Measurements from ENCODE around the gene GPT2. TPM values are rescaled to one million over a fixed set of nuclear protein-coding genes. Genes with fewer than 3 reads are reported as not detected.

Gene GPT2
- 8.1 to 11.5 TPM (median 10.7 TPM) in 5 replicates for total RNA-seq (2022; extraction: Qiagen RNA extraction)

DNA sequence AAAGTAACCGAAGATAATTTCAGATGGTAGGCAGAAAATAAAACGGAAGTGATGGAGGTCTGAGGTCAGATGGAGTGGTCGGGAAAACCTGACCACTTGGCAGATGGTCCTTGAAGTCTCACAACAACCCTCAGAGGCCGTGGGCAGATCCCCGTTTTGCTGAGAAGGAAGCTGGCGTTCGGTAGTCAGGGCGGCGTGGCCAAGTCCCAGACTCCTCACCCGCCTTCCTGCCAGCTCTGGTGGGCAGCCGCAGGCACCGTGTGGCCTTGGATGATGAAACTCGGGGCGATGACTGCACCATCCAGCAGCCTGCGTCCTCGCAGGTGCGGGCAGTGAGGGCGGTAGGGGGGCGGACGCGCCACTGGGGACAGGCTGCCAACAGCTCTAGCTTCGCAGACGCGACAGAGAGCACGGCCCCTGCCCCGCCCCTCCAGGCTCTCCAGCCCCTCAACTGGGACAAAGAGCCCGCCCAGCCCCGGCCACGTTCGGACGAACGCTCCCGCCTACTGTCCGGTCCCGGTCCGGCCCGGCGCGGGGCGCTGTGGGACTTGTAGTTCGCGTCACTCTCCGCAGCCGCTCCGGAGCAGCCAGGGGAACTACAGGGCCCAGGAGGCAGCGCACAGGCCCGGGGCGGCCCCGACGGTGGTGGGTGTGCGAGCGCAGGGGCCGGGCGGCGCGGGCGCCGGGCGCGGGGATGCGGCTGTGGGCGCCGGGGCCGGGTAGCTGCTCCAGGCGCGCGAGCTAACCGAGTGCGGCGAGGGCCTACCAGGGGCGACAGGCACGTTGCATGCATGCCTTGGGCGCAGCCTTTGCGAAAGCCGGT lies at the start of gene GPT2:
Gene GPT2, plus strand, starts transcription at position 673 of the 823 bp plus-strand sequence. CDS start 354 bp downstream, outside the sequence.

GRCh38 chr16:46973207-46973995 lies 89.2 kb downstream of the GPT2 start, which contains the start of gene DNAJA2:
Gene DNAJA2 (minus strand): TSS chr16:46973674. CDS start chr16:46973572, 102 bp downstream.

Other genes with a start within 250 kb of the GPT2 start
- gene VPS35, start 195.2 kb upstream of the GPT2 start, total RNA-seq (2022; extraction: Qiagen RNA extraction), result 79.3 to 86.3 TPM (median 81.3 TPM) in 5 replicates
- gene ORC6, start 194.7 kb upstream of the GPT2 start, total RNA-seq (2022; extraction: Qiagen RNA extraction), result 43.6 to 48.4 TPM (median 47.0 TPM) in 5 replicates
- gene MYLK3, start 136.0 kb upstream of the GPT2 start, total RNA-seq (2022; extraction: Qiagen RNA extraction), result 0.03 to 0.14 TPM (median 0.09 TPM) in 5 replicates
- 5.0 to 8.3 TPM (median 6.1 TPM) in 5 replicates for gene C16orf87, start 53.2 kb upstream of the GPT2 start, total RNA-seq (2022; extraction: Qiagen RNA extraction)
- 67.3 to 74.9 TPM (median 71.5 TPM) in 5 replicates for gene DNAJA2, start 89.3 kb downstream of the GPT2 start, total RNA-seq (2022; extraction: Qiagen RNA extraction)

All from A549 treated with Mapracorat at 1 μM for 4 hours (cell line).